Liver (tissue), 9 donors: ENCODE data around the gene FMN1. TPM values are rescaled to one million over a fixed set of nuclear protein-coding genes. Genes with fewer than 3 reads are reported as not detected.

ENCODE experiments used
- DNase-seq: peaks from one replicate; pipeline ENCODE4 v3.0.0-alpha.2; 2017; ENCODE audit warnings: low spot score
- H3K27ac ChIP-seq, 2 donors: one replicate each; pipeline ENCODE4 v1.7.0; 2013; ENCODE audit warnings: inconsistent platforms in 2 of 2, low read length in 2 of 2, control low read depth in 1 of 2, low read depth in 1 of 2, mild to moderate bottlenecking in 1 of 2
- H3K27me3 ChIP-seq, 4 donors: one replicate each; pipeline versions ENCODE4 v1.6.1 to v1.7.0; 2013; ENCODE audit warnings: low read length in 3 of 4, inconsistent platforms in 1 of 4, mild to moderate bottlenecking in 1 of 4, moderate library complexity in 1 of 4; ENCODE audit not compliant: control insufficient read depth in 4 of 4, insufficient read depth in 4 of 4
- H3K36me3 ChIP-seq, 4 donors: one replicate each; pipeline versions ENCODE4 v1.6.1 to v1.7.0; 2013; ENCODE audit warnings: low read length in 3 of 4, mild to moderate bottlenecking in 3 of 4, low read depth in 1 of 4, moderate library complexity in 1 of 4; ENCODE audit not compliant: control insufficient read depth in 4 of 4, insufficient read depth in 3 of 4
- H3K4me1 ChIP-seq, 4 donors: one replicate each; pipeline versions ENCODE4 v1.6.1 to v1.7.0; 2013; ENCODE audit warnings: low read length in 3 of 4, mild to moderate bottlenecking in 3 of 4, moderate library complexity in 1 of 4; ENCODE audit not compliant: control insufficient read depth in 4 of 4, insufficient read depth in 4 of 4
- H3K4me3 ChIP-seq, 3 donors: one replicate each; pipeline versions ENCODE4 v1.6.1 to v1.7.0; 2013; ENCODE audit warnings: low read length in 3 of 3, control low read depth in 1 of 3, low read depth in 1 of 3, mild to moderate bottlenecking in 1 of 3
- H3K9ac ChIP-seq, 2 donors: one replicate each; pipeline ENCODE4 v1.7.0; 2013; ENCODE audit warnings: low read length in 2 of 2, mild to moderate bottlenecking in 2 of 2, moderate library complexity in 2 of 2, control low read depth in 1 of 2, low read depth in 1 of 2
- H3K9me3 ChIP-seq, 4 donors: one replicate each; pipeline versions ENCODE4 v1.6.1 to v1.7.0; 2013; ENCODE audit warnings: low read length in 3 of 4; ENCODE audit not compliant: control insufficient read depth in 4 of 4
- EGR1 ChIP-seq, 2 donors: IDR thresholded peaks; 2 replicates each; pipeline ENCODE4 v1.6.1; 2016 to 2018; ENCODE audit warnings: antibody characterized with exemption in 2 of 2, low read depth in 2 of 2
- FOXA1 ChIP-seq: IDR thresholded peaks from 2 replicates; pipeline ENCODE4 v1.6.1; 2016; ENCODE audit warnings: antibody characterized with exemption
- FOXA2 ChIP-seq: IDR thresholded peaks from 2 replicates; pipeline ENCODE4 v1.6.1; 2016; ENCODE audit warnings: antibody characterized with exemption
- GABPA ChIP-seq, 2 donors: IDR thresholded peaks in 1 of 2; conservative IDR thresholded peaks in 1 of 2; 2 replicates each; pipeline ENCODE4 v1.6.1; 2016; ENCODE audit warnings: antibody characterized with exemption in 2 of 2, mild to moderate bottlenecking in 1 of 2, moderate library complexity in 1 of 2
- HNF4A ChIP-seq, 2 donors: conservative IDR thresholded peaks; 2 replicates each; pipeline ENCODE4 v1.6.1; 2016; ENCODE audit warnings: antibody characterized with exemption in 2 of 2, mild to moderate bottlenecking in 2 of 2
- HNF4G ChIP-seq: IDR thresholded peaks from 2 replicates; pipeline ENCODE4 v1.6.1; 2016; ENCODE audit warnings: antibody characterized with exemption
- JUND ChIP-seq, 2 donors: IDR thresholded peaks; 2 replicates each; pipeline ENCODE4 v1.6.1; 2016; ENCODE audit warnings: antibody characterized with exemption in 2 of 2
- NR2F2 ChIP-seq: IDR thresholded peaks from 2 replicates; pipeline ENCODE4 v1.6.1; 2016; ENCODE audit warnings: antibody characterized with exemption
- RAD21 ChIP-seq, 2 donors: IDR thresholded peaks; 2 replicates each; pipeline ENCODE4 v1.6.1; 2016; ENCODE audit warnings: antibody characterized with exemption in 2 of 2, mild to moderate bottlenecking in 2 of 2
- RXRA ChIP-seq, 2 donors: IDR thresholded peaks; 2 replicates each; pipeline ENCODE4 v1.6.1; 2017 to 2018; ENCODE audit warnings: antibody characterized with exemption in 2 of 2, mild to moderate bottlenecking in 1 of 2
- SP1 ChIP-seq: IDR thresholded peaks from 2 replicates; pipeline ENCODE4 v1.6.1; 2018; ENCODE audit warnings: antibody characterized with exemption, mild to moderate bottlenecking
- TAF1 ChIP-seq: conservative IDR thresholded peaks from 2 replicates; pipeline ENCODE4 v1.6.1; 2016; ENCODE audit warnings: antibody characterized with exemption, mild to moderate bottlenecking
- YY1 ChIP-seq: IDR thresholded peaks from 2 replicates; pipeline ENCODE4 v1.6.1; 2016; ENCODE audit warnings: antibody characterized with exemption, mild to moderate bottlenecking
- WGBS: extraction: QIAGEN DNeasy Blood & Tissue Kit; methylation state at CpG from one replicate; pipeline ENCODE4 v1.1.7; 2013; 5-methylcytosine and 5-hydroxymethylcytosine counted together
- polyA plus RNA-seq, 2 donors: library from polyadenylated mRNA; stranded (reverse) in 1 of 2; unstranded in 1 of 2; fragments of 200-250 nt in 1 of 2; fragments of >200 nt in 1 of 2; fragmentation: Nextera tagmentation in 1 of 2; extraction: Ambion mirVana in 1 of 2; gene quantifications; one replicate each; pipeline versions ENCODE4 v1.2.1 to v1.2.3, GENCODE V29; 2013 to 2015
- total RNA-seq, 2 donors: library from RNA; depleted of rRNA; stranded (reverse); fragments of >200 nt; gene quantifications; one replicate each; pipeline ENCODE4 v1.2.3, GENCODE V29; 2014
- TF ChIP-seq, protein P1 (sequence below): fragments of 150-350 bp; IDR thresholded peaks from 2 replicates; pipeline ENCODE4 v1.5.1; 2017; ENCODE audit warnings: improper control_type of control experiment, low read depth, low read length; ENCODE audit not compliant: missing input control
- TF ChIP-seq, protein P2 (sequence below): IDR thresholded peaks from 2 replicates; pipeline ENCODE4 v1.6.1; 2016; ENCODE audit warnings: antibody characterized with exemption
- TF ChIP-seq, protein P3 (sequence below): IDR thresholded peaks from 2 replicates; pipeline ENCODE4 v1.6.1; 2016; ENCODE audit warnings: antibody characterized with exemption, mild to moderate bottlenecking
- TF ChIP-seq, protein P4 (sequence below): IDR thresholded peaks from 2 replicates; pipeline ENCODE4 v1.6.1; 2016; ENCODE audit warnings: antibody characterized with exemption
- TF ChIP-seq, protein P5 (sequence below): IDR thresholded peaks from 2 replicates; pipeline ENCODE4 v1.6.1; 2016; ENCODE audit warnings: antibody characterized with exemption
- donor health status: healthy.
- donor health status: healthy.
- donor health status: healthy.
- donor health status: healthy.
- donor health status: healthy.

Gene FMN1
- total and polyA plus RNA-seq, 4 donors: 0.21 to 5.4 (median 0.53) TPM

DNA sequence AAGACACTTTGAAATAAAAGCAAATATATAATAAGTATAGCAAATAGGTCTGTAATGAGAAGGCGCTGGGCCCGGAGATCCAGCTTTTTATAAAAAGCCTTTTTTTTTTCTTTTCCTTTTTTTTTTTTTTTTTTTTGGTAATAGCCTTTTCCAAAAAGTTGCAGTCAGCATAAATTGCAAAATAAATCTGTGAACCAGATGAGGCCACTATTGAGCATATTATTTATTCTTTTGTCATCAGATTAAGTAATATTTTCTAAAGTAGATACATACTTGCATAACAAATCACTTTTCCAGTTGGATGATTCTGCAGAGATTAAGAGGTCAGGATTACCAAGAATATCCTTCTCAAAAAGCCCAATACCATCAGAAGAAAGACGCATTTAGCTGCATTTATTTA lies 24.9 kb downstream of the FMN1 start (continued):
- TF ChIP-seq, protein P1, sequence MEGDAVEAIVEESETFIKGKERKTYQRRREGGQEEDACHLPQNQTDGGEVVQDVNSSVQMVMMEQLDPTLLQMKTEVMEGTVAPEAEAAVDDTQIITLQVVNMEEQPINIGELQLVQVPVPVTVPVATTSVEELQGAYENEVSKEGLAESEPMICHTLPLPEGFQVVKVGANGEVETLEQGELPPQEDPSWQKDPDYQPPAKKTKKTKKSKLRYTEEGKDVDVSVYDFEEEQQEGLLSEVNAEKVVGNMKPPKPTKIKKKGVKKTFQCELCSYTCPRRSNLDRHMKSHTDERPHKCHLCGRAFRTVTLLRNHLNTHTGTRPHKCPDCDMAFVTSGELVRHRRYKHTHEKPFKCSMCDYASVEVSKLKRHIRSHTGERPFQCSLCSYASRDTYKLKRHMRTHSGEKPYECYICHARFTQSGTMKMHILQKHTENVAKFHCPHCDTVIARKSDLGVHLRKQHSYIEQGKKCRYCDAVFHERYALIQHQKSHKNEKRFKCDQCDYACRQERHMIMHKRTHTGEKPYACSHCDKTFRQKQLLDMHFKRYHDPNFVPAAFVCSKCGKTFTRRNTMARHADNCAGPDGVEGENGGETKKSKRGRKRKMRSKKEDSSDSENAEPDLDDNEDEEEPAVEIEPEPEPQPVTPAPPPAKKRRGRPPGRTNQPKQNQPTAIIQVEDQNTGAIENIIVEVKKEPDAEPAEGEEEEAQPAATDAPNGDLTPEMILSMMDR: no peak
- TF ChIP-seq HNF4A (conservative IDR thresholded peaks at IDR 0.05): no peak

DNA sequence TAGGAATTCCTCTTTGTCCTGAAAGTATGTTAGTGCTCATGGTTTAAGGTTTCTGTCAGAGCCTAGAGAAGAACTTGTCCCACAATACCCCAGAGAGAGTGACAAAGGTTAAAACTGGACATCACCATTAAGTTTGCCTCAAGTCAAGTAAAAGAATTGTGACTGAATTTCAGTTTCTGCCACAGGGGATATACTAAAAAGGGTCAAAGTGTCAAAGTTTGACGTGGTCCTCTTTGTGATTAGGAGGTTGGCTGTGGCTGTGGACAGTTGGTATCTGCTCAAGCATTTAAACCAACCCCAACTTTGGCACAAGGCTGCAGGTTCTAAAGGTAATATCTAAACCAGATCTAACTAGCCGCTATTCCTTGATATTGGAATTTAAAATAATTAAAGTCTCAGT lies 26.1 kb downstream of the FMN1 start:
- no peak overlapping the region for H3K27ac ChIP-seq
- H3K9me3 ChIP-seq: no peaks in the 10 kb centered on the region
- no peaks in the 10 kb centered on the region for H3K4me1 ChIP-seq
- no peak overlapping the region for H3K9ac ChIP-seq
- TF ChIP-seq RXRA (IDR thresholded peaks at IDR 0.05) (no peak), NR2F2 (no peak), FOXA1 (no peak), SP1 (no peak), HNF4G (no peak), HNF4A (conservative IDR thresholded peaks at IDR 0.05) (no peak), RAD21 (IDR thresholded peaks at IDR 0.05) (no peak), GABPA (IDR thresholded peaks at IDR 0.05 in 1 of 2, conservative IDR thresholded peaks at IDR 0.05 in 1 of 2) (no peak), JUND (IDR thresholded peaks at IDR 0.05) (no peak), FOXA2 (no peak), YY1 (no peak), TAF1 (no peak), EGR1 (IDR thresholded peaks at IDR 0.05; ENCODE audit: low read depth in 2 of 2) (no peak)
- TF ChIP-seq, protein P2, sequence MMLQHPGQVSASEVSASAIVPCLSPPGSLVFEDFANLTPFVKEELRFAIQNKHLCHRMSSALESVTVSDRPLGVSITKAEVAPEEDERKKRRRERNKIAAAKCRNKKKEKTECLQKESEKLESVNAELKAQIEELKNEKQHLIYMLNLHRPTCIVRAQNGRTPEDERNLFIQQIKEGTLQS: no peak
- TF ChIP-seq, protein P3, sequence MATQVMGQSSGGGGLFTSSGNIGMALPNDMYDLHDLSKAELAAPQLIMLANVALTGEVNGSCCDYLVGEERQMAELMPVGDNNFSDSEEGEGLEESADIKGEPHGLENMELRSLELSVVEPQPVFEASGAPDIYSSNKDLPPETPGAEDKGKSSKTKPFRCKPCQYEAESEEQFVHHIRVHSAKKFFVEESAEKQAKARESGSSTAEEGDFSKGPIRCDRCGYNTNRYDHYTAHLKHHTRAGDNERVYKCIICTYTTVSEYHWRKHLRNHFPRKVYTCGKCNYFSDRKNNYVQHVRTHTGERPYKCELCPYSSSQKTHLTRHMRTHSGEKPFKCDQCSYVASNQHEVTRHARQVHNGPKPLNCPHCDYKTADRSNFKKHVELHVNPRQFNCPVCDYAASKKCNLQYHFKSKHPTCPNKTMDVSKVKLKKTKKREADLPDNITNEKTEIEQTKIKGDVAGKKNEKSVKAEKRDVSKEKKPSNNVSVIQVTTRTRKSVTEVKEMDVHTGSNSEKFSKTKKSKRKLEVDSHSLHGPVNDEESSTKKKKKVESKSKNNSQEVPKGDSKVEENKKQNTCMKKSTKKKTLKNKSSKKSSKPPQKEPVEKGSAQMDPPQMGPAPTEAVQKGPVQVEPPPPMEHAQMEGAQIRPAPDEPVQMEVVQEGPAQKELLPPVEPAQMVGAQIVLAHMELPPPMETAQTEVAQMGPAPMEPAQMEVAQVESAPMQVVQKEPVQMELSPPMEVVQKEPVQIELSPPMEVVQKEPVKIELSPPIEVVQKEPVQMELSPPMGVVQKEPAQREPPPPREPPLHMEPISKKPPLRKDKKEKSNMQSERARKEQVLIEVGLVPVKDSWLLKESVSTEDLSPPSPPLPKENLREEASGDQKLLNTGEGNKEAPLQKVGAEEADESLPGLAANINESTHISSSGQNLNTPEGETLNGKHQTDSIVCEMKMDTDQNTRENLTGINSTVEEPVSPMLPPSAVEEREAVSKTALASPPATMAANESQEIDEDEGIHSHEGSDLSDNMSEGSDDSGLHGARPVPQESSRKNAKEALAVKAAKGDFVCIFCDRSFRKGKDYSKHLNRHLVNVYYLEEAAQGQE: no peak
- TF ChIP-seq, protein P4, sequence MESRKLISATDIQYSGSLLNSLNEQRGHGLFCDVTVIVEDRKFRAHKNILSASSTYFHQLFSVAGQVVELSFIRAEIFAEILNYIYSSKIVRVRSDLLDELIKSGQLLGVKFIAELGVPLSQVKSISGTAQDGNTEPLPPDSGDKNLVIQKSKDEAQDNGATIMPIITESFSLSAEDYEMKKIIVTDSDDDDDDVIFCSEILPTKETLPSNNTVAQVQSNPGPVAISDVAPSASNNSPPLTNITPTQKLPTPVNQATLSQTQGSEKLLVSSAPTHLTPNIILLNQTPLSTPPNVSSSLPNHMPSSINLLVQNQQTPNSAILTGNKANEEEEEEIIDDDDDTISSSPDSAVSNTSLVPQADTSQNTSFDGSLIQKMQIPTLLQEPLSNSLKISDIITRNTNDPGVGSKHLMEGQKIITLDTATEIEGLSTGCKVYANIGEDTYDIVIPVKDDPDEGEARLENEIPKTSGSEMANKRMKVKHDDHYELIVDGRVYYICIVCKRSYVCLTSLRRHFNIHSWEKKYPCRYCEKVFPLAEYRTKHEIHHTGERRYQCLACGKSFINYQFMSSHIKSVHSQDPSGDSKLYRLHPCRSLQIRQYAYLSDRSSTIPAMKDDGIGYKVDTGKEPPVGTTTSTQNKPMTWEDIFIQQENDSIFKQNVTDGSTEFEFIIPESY: no peak
- TF ChIP-seq, protein P1: no peak
- TF ChIP-seq, protein P5, sequence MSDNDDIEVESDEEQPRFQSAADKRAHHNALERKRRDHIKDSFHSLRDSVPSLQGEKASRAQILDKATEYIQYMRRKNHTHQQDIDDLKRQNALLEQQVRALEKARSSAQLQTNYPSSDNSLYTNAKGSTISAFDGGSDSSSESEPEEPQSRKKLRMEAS: no peak
- no peak overlapping the region for H3K4me3 ChIP-seq
- H3K27me3 ChIP-seq: no peaks in the 10 kb centered on the region
- no peaks in the 10 kb centered on the region for H3K36me3 ChIP-seq
- WGBS: 72% methylated on average over 2 of the region's 2 CpGs
- DNase-seq: no peak
